HepG2 (cell line): ENCODE data around the gene CAMK2D. TPM values are rescaled to one million over a fixed set of nuclear protein-coding genes. Genes with fewer than 3 reads are reported as not detected.

ENCODE experiments used
- KLF16 ChIP-seq, 2 experiments: sonication (generic) in 1 of 2; formaldehyde crosslinking in 1 of 2; IDR thresholded peaks; 2 replicates each; pipeline versions ENCODE4 v1.6.1 to v1.8.0; 2016 to 2023; ENCODE audit warnings: missing genetic modification reagents in 2 of 2, missing compliant biosample characterization in 1 of 2
- MED13 ChIP-seq: sonication (generic); formaldehyde crosslinking; IDR thresholded peaks from 2 replicates; pipeline ENCODE4 v1.5.0; 2020; ENCODE audit warnings: missing genetic modification reagents
- MIXL1 ChIP-seq: IDR thresholded peaks from 2 replicates; pipeline ENCODE4 v1.6.1; 2016
- NRL ChIP-seq: sonication (generic); formaldehyde crosslinking; IDR thresholded peaks from 2 replicates; pipeline ENCODE4 v1.5.0; 2020; ENCODE audit warnings: missing genetic modification reagents, mild to moderate bottlenecking, moderate library complexity, borderline replicate concordance
- RARA ChIP-seq: IDR thresholded peaks from 2 replicates; pipeline ENCODE4 v1.6.1; 2016; ENCODE audit warnings: missing genetic modification reagents, missing compliant biosample characterization
- RELA ChIP-seq: sonication (generic); formaldehyde crosslinking; IDR thresholded peaks from 2 replicates; pipeline ENCODE4 v1.4.0; 2020; ENCODE audit warnings: missing genetic modification reagents
- SAP130 ChIP-seq: IDR thresholded peaks from 2 replicates; pipeline ENCODE4 v1.6.1; 2016; ENCODE audit warnings: low read depth
- SMARCE1 ChIP-seq: fragments of 450-650 bp; IDR thresholded peaks from 2 replicates; pipeline ENCODE4 v1.6.1; 2017; ENCODE audit warnings: borderline replicate concordance
- SP4 ChIP-seq: sonication (generic); formaldehyde crosslinking; IDR thresholded peaks from 2 replicates; pipeline ENCODE4 v1.8.1; 2023; ENCODE audit warnings: mild to moderate bottlenecking, missing genetic modification reagents
- TCF7L2 ChIP-seq: IDR thresholded peaks from 2 replicates; pipeline ENCODE4 v1.6.1; 2011; ENCODE audit warnings: mild to moderate bottlenecking, low read depth, low read length, moderate library complexity
- THAP11 ChIP-seq: IDR thresholded peaks from 2 replicates; pipeline ENCODE4 v1.6.1; 2016; ENCODE audit warnings: missing biosample characterization, missing genetic modification reagents
- YY1 ChIP-seq: IDR thresholded peaks from 2 replicates; pipeline ENCODE4 v1.6.1; 2011; ENCODE audit warnings: low read length, low read depth, moderate library complexity, mild to moderate bottlenecking; ENCODE audit not compliant: insufficient read depth, insufficient replicate concordance
- ZNF501 ChIP-seq: sonication (generic); formaldehyde crosslinking; IDR thresholded peaks from 2 replicates; pipeline ENCODE4 v1.5.1; 2020; ENCODE audit warnings: mild to moderate bottlenecking, moderate library complexity, missing genetic modification reagents
- ZNF530 ChIP-seq: sonication (generic); formaldehyde crosslinking; IDR thresholded peaks from 2 replicates; pipeline ENCODE4 v1.5.0; 2020; ENCODE audit warnings: low read depth, mild to moderate bottlenecking, missing genetic modification reagents
- ZNF549 ChIP-seq: sonication (generic); formaldehyde crosslinking; IDR thresholded peaks from 2 replicates; pipeline ENCODE4 v1.5.0; 2020; ENCODE audit warnings: missing genetic modification reagents
- ZNF564 ChIP-seq: sonication (generic); formaldehyde crosslinking; IDR thresholded peaks from 2 replicates; pipeline ENCODE4 v1.8.1; 2023; ENCODE audit warnings: mild to moderate bottlenecking, missing genetic modification reagents
- polyA plus RNA-seq, 8 experiments: library from polyadenylated mRNA; depleted of rRNA in 3 of 8; stranded (reverse) in 7 of 8; unstranded in 1 of 8; fragments of >200 nt; fragmentation: Illumina TruSeq in 4 of 8; extraction: Trizol in 4 of 8; gene quantifications; 2 replicates each; pipeline versions ENCODE4 v1.2.1 to v1.2.3, GENCODE V29; 2011 to 2016; ENCODE audit warnings: low read depth in 4 of 8, missing spikeins in 1 of 8, mixed read lengths in 1 of 8; ENCODE audit not compliant: insufficient read depth in 1 of 8
- total RNA-seq, 5 experiments: library from RNA; depleted of rRNA; stranded (reverse); fragments of >200 nt; fragmentation: Illumina TruSeq; extraction: Trizol; gene quantifications; 2 replicates each; pipeline ENCODE4 v1.2.3, GENCODE V29; 2016; ENCODE audit warnings: low read depth in 1 of 5
- TF ChIP-seq, protein P1 (sequence below): sonication (generic); formaldehyde crosslinking; IDR thresholded peaks from 2 replicates; pipeline ENCODE4 v1.9.0; 2021; ENCODE audit warnings: mild to moderate bottlenecking, missing genetic modification reagents
- TF ChIP-seq, protein P2 (sequence below): sonication (generic); formaldehyde crosslinking; IDR thresholded peaks from 2 replicates; pipeline ENCODE4 v1.4.0; 2020; ENCODE audit warnings: mild to moderate bottlenecking, missing genetic modification reagents
- TF ChIP-seq, protein P3 (sequence below): sonication (generic); formaldehyde crosslinking; IDR thresholded peaks from 2 replicates; pipeline ENCODE4 v1.5.0; 2020; ENCODE audit warnings: missing genetic modification reagents

Gene CAMK2D
- total and polyA plus RNA-seq, 2 of the 13 experiments (the other 11 are each of a cell fraction or from before 2014, with no cell fraction given), result 18.0 to 65.4 TPM

DNA sequence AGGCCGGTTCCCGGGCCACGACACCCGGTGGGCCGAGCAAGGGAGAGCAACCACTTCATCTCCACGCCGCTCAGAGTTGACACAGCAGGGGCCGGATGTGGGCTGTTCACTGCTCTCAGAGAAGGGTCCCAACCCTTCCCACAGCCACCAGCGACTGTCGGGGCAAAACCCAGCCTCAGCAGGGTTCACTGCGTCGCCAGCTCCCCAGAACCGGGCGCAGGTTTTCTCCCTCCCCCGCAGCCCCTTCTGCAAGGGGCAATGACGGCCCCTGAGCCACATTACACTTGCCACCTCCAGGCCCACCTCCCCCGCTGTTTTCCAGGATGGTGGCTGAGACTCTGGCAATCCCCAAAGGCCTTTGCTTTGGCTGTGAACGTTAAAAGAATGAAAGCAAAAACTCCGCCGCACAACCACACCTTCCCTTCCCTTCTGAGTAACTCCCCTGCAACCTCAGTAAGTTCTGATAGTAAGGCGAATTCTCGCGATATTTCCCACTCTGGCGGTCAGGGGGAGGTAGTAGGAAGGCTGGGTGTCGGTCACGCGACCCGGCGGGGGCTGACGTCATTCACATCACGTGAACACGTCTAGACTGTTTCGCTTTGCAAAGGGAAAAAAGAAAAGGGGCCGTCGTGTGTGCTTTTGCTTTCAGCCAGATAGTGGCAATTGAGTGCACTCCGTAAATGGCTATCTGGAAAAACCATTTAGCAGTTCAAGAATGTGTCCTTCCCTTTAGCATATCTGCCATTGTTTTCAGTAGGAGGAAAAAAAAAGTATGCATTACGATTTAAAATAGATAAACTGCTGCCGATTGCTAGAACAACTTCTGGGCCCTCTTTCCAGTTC lies 869 bp upstream of the CAMK2D start (continued):
- TF ChIP-seq, protein P1, sequence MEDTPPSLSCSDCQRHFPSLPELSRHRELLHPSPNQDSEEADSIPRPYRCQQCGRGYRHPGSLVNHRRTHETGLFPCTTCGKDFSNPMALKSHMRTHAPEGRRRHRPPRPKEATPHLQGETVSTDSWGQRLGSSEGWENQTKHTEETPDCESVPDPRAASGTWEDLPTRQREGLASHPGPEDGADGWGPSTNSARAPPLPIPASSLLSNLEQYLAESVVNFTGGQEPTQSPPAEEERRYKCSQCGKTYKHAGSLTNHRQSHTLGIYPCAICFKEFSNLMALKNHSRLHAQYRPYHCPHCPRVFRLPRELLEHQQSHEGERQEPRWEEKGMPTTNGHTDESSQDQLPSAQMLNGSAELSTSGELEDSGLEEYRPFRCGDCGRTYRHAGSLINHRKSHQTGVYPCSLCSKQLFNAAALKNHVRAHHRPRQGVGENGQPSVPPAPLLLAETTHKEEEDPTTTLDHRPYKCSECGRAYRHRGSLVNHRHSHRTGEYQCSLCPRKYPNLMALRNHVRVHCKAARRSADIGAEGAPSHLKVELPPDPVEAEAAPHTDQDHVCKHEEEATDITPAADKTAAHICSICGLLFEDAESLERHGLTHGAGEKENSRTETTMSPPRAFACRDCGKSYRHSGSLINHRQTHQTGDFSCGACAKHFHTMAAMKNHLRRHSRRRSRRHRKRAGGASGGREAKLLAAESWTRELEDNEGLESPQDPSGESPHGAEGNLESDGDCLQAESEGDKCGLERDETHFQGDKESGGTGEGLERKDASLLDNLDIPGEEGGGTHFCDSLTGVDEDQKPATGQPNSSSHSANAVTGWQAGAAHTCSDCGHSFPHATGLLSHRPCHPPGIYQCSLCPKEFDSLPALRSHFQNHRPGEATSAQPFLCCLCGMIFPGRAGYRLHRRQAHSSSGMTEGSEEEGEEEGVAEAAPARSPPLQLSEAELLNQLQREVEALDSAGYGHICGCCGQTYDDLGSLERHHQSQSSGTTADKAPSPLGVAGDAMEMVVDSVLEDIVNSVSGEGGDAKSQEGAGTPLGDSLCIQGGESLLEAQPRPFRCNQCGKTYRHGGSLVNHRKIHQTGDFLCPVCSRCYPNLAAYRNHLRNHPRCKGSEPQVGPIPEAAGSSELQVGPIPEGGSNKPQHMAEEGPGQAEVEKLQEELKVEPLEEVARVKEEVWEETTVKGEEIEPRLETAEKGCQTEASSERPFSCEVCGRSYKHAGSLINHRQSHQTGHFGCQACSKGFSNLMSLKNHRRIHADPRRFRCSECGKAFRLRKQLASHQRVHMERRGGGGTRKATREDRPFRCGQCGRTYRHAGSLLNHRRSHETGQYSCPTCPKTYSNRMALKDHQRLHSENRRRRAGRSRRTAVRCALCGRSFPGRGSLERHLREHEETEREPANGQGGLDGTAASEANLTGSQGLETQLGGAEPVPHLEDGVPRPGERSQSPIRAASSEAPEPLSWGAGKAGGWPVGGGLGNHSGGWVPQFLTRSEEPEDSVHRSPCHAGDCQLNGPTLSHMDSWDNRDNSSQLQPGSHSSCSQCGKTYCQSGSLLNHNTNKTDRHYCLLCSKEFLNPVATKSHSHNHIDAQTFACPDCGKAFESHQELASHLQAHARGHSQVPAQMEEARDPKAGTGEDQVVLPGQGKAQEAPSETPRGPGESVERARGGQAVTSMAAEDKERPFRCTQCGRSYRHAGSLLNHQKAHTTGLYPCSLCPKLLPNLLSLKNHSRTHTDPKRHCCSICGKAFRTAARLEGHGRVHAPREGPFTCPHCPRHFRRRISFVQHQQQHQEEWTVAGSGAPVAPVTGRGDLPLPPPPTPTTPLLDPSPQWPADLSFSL, result 0 out of 2 replicates have a peak, but pooled peaks have one; percentile 19
- no peak for TF ChIP-seq ZNF549 (CRISPR knock-in tag)
- TF ChIP-seq THAP11 (CRISPR knock-in tag), result peak; percentile 78
- no peak for TF ChIP-seq SMARCE1
- TF ChIP-seq, protein P2, sequence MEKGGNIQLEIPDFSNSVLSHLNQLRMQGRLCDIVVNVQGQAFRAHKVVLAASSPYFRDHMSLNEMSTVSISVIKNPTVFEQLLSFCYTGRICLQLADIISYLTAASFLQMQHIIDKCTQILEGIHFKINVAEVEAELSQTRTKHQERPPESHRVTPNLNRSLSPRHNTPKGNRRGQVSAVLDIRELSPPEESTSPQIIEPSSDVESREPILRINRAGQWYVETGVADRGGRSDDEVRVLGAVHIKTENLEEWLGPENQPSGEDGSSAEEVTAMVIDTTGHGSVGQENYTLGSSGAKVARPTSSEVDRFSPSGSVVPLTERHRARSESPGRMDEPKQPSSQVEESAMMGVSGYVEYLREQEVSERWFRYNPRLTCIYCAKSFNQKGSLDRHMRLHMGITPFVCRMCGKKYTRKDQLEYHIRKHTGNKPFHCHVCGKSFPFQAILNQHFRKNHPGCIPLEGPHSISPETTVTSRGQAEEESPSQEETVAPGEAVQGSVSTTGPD (CRISPR knock-in tag), result no peak
- TF ChIP-seq SP4 (CRISPR knock-in tag), result peak; percentile 41
- TF ChIP-seq, protein P3, sequence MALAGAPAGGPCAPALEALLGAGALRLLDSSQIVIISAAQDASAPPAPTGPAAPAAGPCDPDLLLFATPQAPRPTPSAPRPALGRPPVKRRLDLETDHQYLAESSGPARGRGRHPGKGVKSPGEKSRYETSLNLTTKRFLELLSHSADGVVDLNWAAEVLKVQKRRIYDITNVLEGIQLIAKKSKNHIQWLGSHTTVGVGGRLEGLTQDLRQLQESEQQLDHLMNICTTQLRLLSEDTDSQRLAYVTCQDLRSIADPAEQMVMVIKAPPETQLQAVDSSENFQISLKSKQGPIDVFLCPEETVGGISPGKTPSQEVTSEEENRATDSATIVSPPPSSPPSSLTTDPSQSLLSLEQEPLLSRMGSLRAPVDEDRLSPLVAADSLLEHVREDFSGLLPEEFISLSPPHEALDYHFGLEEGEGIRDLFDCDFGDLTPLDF (CRISPR knock-in tag), result no peak
- TF ChIP-seq KLF16 (CRISPR knock-in tag; IDR thresholded peaks at IDR 0.05), result peak in 1 of 2 experiments; percentile 50; a peak in 1 of 4 replicates
- peak; percentile 61; the same call in 1 of the 2 replicates for TF ChIP-seq ZNF501 (CRISPR knock-in tag)
- TF ChIP-seq SAP130, result peak; percentile 84
- peak; percentile 64 for TF ChIP-seq RARA (CRISPR knock-in tag)
- peak; percentile 24; the same call in 1 of the 2 replicates for TF ChIP-seq NRL
- peak; percentile 7 for TF ChIP-seq YY1
- TF ChIP-seq MED13 (CRISPR knock-in tag), result peak; percentile 7; the same call in 1 of the 2 replicates
- no peak for TF ChIP-seq ZNF530 (CRISPR knock-in tag)
- no peak for TF ChIP-seq RELA (CRISPR knock-in tag)
- TF ChIP-seq ZNF564, result 0 out of 2 replicates have a peak, but pooled peaks have one; percentile 57
- peak; percentile 29; the same call in 1 of the 2 replicates for TF ChIP-seq MIXL1 (CRISPR knock-in tag)
- TF ChIP-seq TCF7L2, result no peak
